Keratinocyte (primary cell): Measurements from ENCODE around the gene ZNF804A.

Experiments
- CTCF ChIP-seq, 3 experiments: IDR thresholded peaks in 1 of 3; conservative IDR thresholded peaks in 1 of 3; optimal IDR thresholded peaks in 1 of 3; 2 replicates in 2 of 3; 3 replicates in 1 of 3; pipeline versions ENCODE3 to v1.5.1; 2011; ENCODE audit warnings: low read length in 3 of 3, mild to moderate bottlenecking in 3 of 3, moderate library complexity in 2 of 3, control low read depth in 1 of 3, inconsistent platforms in 1 of 3; ENCODE audit not compliant: insufficient read depth in 2 of 3; ENCODE audit errors: extremely low read depth in 1 of 3
- EZH2 ChIP-seq: IDR thresholded peaks from one replicate; pipeline ENCODE4 v1.6.1; 2012; ENCODE audit warnings: inconsistent platforms, mild to moderate bottlenecking, low read length, moderate library complexity

GRCh38 chr2:184562532-184562931 lies 35.8 kb upstream of the ZNF804A start:
- TF ChIP-seq CTCF (optimal IDR thresholded peaks at IDR 0.05 in 1 of 3, IDR thresholded peaks at IDR 0.05 in 1 of 3, conservative IDR thresholded peaks at IDR 0.05 in 1 of 3; ENCODE audit: extremely low read depth in 1 of 3, insufficient read depth in 2 of 3, low read length in 3 of 3) (no peak), EZH2 (no peak)
